ENCODE data around the gene MIEF2.
"Not testable (repeated sequence)": the region's sequence is repeated elsewhere in the genome, so short reads cannot be mapped to it uniquely, and the experiment has no call there.

MIEF2 gene
- long read RNA-seq, transcript MIEF2-201 (4 exons, 3,364 nt), result major isoform, 63 of 79 reads
- long read RNA-seq, partial matches to known transcripts, result 1 of 79 reads
- long read RNA-seq, other reads (novel, unspliced or antisense), result 9 of 79 reads

GRCh38 chr17:18260332-18261145 is at the start of gene MIEF2:
Gene MIEF2, plus strand, starts transcription at chr17:18260662. Its CDS starts 2,059 bp downstream, at chr17:18262721.
- Histone ChIP-seq H3K4me3 (replicated peaks; ENCODE audit: insufficient read depth, low read length) (peak within 1 kb of the TSS; percentile 76), H3K27me3 (ENCODE audit: insufficient read depth, poor library complexity, severe bottlenecking) (no peaks in the 10 kb centered on the region), H3K27ac (replicated peaks) (peak within 1 kb of the TSS; percentile 83)
- DNase-seq (ENCODE audit: low read depth in 1 of 2, low spot score in 1 of 2), result peak; percentile 58 to 86
- no peak for TF ChIP-seq REST (IDR thresholded peaks at IDR 0.05; ENCODE audit: insufficient replicate concordance, low read depth)
- TF ChIP-seq SPI1 (IDR thresholded peaks at IDR 0.05; ENCODE audit: borderline replicate concordance, low read depth), result no peak
- TF ChIP-seq GABPA (IDR thresholded peaks at IDR 0.05; ENCODE audit: low read depth), result no peak
- TF ChIP-seq, protein P1, sequence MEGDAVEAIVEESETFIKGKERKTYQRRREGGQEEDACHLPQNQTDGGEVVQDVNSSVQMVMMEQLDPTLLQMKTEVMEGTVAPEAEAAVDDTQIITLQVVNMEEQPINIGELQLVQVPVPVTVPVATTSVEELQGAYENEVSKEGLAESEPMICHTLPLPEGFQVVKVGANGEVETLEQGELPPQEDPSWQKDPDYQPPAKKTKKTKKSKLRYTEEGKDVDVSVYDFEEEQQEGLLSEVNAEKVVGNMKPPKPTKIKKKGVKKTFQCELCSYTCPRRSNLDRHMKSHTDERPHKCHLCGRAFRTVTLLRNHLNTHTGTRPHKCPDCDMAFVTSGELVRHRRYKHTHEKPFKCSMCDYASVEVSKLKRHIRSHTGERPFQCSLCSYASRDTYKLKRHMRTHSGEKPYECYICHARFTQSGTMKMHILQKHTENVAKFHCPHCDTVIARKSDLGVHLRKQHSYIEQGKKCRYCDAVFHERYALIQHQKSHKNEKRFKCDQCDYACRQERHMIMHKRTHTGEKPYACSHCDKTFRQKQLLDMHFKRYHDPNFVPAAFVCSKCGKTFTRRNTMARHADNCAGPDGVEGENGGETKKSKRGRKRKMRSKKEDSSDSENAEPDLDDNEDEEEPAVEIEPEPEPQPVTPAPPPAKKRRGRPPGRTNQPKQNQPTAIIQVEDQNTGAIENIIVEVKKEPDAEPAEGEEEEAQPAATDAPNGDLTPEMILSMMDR (IDR thresholded peaks at IDR 0.05; ENCODE audit: insufficient read depth, low read length), result no peak
- no peak for TF ChIP-seq POLR2AphosphoS5 (IDR thresholded peaks at IDR 0.05; ENCODE audit: low read depth)

- DNase-seq (ENCODE audit: low read depth in 1 of 2, low spot score in 1 of 2), result no peak
- H3K27ac ChIP-seq (replicated peaks), result no peak overlapping the region
- TF ChIP-seq GABPA (IDR thresholded peaks at IDR 0.05; ENCODE audit: low read depth), result no peak
- TF ChIP-seq POLR2AphosphoS5 (IDR thresholded peaks at IDR 0.05; ENCODE audit: low read depth), result no peak
- TF ChIP-seq, protein P1 (IDR thresholded peaks at IDR 0.05; ENCODE audit: insufficient read depth, low read length), result no peak
- TF ChIP-seq REST (IDR thresholded peaks at IDR 0.05; ENCODE audit: insufficient replicate concordance, low read depth), result no peak
- TF ChIP-seq SPI1 (IDR thresholded peaks at IDR 0.05; ENCODE audit: borderline replicate concordance, low read depth), result no peak
- H3K4me3 ChIP-seq (replicated peaks; ENCODE audit: insufficient read depth, low read length), result no peak overlapping the region
- H3K27me3 ChIP-seq (ENCODE audit: insufficient read depth, poor library complexity, severe bottlenecking), result no peaks in the 10 kb centered on the region
Observed at GRCh38 chr17:18213666-18214270, 46.7 kb upstream of the MIEF2 start.

DNA sequence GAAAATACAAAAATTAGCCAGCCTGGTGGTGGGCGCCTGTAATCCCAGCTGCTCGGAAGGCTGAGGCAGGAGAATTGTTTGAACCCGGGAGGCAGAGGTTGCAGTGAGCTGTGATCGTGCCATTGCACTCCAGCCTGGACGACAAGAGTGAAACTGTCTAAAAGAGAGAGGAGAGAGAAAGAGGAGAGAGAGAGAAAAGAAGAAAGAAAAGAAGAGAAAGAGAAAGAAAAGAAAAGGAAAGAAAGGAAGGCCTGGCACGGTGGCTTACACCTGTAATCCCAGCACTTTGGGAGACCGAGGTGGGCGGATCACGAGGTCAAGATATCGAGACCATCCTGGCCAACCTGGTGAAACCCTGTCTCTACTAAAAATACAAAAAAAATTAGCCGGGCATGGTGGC is 43.6 kb upstream of the MIEF2 start:
- not testable (repeated sequence) for DNase-seq (ENCODE audit: low read depth in 1 of 2, low spot score in 1 of 2); H3K4me3 ChIP-seq (replicated peaks; ENCODE audit: insufficient read depth, low read length); H3K27ac ChIP-seq (replicated peaks); H3K27me3 ChIP-seq (ENCODE audit: insufficient read depth, poor library complexity, severe bottlenecking)

DNA sequence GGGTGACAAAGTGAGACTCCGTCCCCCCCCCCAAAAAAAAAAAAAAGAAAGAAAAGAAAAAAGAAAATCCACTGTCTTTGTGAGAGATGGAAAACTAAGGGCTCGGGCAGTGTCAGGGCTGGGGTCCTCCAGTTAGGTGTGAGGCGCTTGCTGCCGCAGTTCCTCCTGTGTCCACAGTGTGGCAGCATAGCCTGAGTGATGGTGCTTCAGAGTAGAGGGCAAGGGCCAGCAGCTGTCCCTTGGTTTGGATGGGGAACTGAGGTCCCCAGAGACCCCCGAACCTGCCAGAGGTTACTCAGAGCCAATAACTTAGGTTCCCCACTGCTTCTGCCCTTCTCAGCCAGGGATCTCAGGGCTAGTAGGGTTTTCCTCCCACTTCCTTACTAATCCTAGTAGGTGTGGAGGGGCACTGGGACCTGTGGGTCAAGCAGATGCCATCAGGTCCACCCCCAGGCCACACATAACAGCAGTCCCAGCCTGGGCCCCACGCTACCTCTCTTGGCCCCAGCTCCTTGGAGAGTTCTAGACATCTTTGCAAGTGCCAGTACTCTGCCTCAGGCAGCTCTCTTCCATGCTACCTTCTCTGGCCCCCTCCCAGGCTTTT is 42.9 kb upstream of the MIEF2 start:
- DNase-seq (ENCODE audit: low read depth in 1 of 2, low spot score in 1 of 2), result peak; percentile 14 to 32
- no peak overlapping the region for H3K4me3 ChIP-seq (replicated peaks; ENCODE audit: insufficient read depth, low read length)
- no peak overlapping the region for H3K27ac ChIP-seq (replicated peaks)
- H3K27me3 ChIP-seq (ENCODE audit: insufficient read depth, poor library complexity, severe bottlenecking), result no peaks in the 10 kb centered on the region
- TF ChIP-seq GABPA (IDR thresholded peaks at IDR 0.05; ENCODE audit: low read depth), result no peak
- TF ChIP-seq SPI1 (IDR thresholded peaks at IDR 0.05; ENCODE audit: borderline replicate concordance, low read depth), result no peak
- no peak for TF ChIP-seq REST (IDR thresholded peaks at IDR 0.05; ENCODE audit: insufficient replicate concordance, low read depth)
- TF ChIP-seq, protein P1 (IDR thresholded peaks at IDR 0.05; ENCODE audit: insufficient read depth, low read length), result peak; percentile 83
- no peak for TF ChIP-seq POLR2AphosphoS5 (IDR thresholded peaks at IDR 0.05; ENCODE audit: low read depth)

Measured in HL-60 (cell line).